Iris pigment epithelial cell (primary cell): Measurements from ENCODE around the gene TRIM42.

ENCODE experiments used
- DNase-seq: peaks from one replicate; pipeline ENCODE4 v3.0.0-alpha.2; 2011; ENCODE audit warnings: low read depth

Gene TRIM42

GRCh38 chr3:140710711-140711389 lies 33.0 kb downstream of the TRIM42 start:
- DNase-seq: no peak

- no peak for DNase-seq
These were observed 33.6 kb downstream of the TRIM42 start for GRCh38 chr3:140711390-140712035.

GRCh38 chr3:140712301-140712700 lies 34.4 kb downstream of the TRIM42 start:
- no peak for DNase-seq

GRCh38 chr3:140715035-140715434 lies 37.2 kb downstream of the TRIM42 start:
- no peak for DNase-seq

- no peak for DNase-seq
These were observed 40.1 kb downstream of the TRIM42 start for GRCh38 chr3:140717921-140718320.

- DNase-seq: no peak
These were observed 42.2 kb downstream of the TRIM42 start for GRCh38 chr3:140719841-140720614.

- no peak for DNase-seq
These were observed 45.7 kb downstream of the TRIM42 start for GRCh38 chr3:140723576-140723975.

GRCh38 chr3:140724856-140725812 lies 47.3 kb downstream of the TRIM42 start:
- DNase-seq: no peak

- DNase-seq: no peak
These were observed 48.2 kb downstream of the TRIM42 start for GRCh38 chr3:140726066-140726465.

- no peak for DNase-seq
These were observed 50.0 kb downstream of the TRIM42 start for GRCh38 chr3:140727886-140728285.

GRCh38 chr3:140731440-140732119 lies 53.7 kb downstream of the TRIM42 start:
- DNase-seq: no peak

GRCh38 chr3:140733623-140734022 lies 55.8 kb downstream of the TRIM42 start:
- no peak for DNase-seq

- peak; percentile 40 for DNase-seq
These were observed 59.1 kb downstream of the TRIM42 start for GRCh38 chr3:140736863-140737460.

- no peak for DNase-seq
These were observed 64.3 kb downstream of the TRIM42 start for GRCh38 chr3:140742116-140742515.

GRCh38 chr3:140748171-140748570 lies 70.3 kb downstream of the TRIM42 start:
- DNase-seq: no peak

- DNase-seq: no peak
These were observed 71.0 kb downstream of the TRIM42 start for GRCh38 chr3:140748903-140749302.
